AG09319 (cell line): Measurements from ENCODE around the gene VPS18.

Source experiments
- DNase-seq: peaks from one replicate; pipeline ENCODE4 v3.0.0-alpha.2; 2010; ENCODE audit warnings: low read depth; ENCODE audit errors: extremely low read depth
- CTCF ChIP-seq: IDR thresholded peaks from 2 replicates; pipeline ENCODE4 v1.5.1; 2011; ENCODE audit warnings: low read depth, mild to moderate bottlenecking, inconsistent platforms, low read length, moderate library complexity

VPS18 gene

GRCh38 chr15:40879609-40880008 is 14.6 kb upstream of the VPS18 start:
- no peak for DNase-seq
- TF ChIP-seq CTCF: no peak

- DNase-seq: no peak
- TF ChIP-seq CTCF: no peak
These were observed 12.9 kb upstream of the VPS18 start for GRCh38 chr15:40881351-40881750.

- DNase-seq: no peak
These were observed 7.7 kb upstream of the VPS18 start for GRCh38 chr15:40886586-40886985.

GRCh38 chr15:40889112-40889511 is 5.1 kb upstream of the VPS18 start:
- no peak for DNase-seq
- no peak for TF ChIP-seq CTCF

More at GRCh38 chr15:40886586-40886985, 7.7 kb upstream of the VPS18 start:
- no peak for TF ChIP-seq CTCF

- DNase-seq: no peak
- TF ChIP-seq CTCF: no peak
These were observed 3.1 kb upstream of the VPS18 start for GRCh38 chr15:40891138-40891537.

GRCh38 chr15:40891810-40892446 is 2.3 kb upstream of the VPS18 start:
- no peak for DNase-seq
- peak; percentile 72 for TF ChIP-seq CTCF

GRCh38 chr15:40892447-40893012 is 1.7 kb upstream of the VPS18 start:
- TF ChIP-seq CTCF: no peak
- DNase-seq: no peak
